Lower leg skin (tissue), 4 donors: ENCODE results near the gene TM2D1. TPM values are rescaled to one million over a fixed set of nuclear protein-coding genes. Genes with fewer than 3 reads are reported as not detected.
"Not testable (repeated sequence)": the region's sequence is repeated elsewhere in the genome, so short reads cannot be mapped to it uniquely, and the experiment has no call there.

Experiments
- DNase-seq, 2 donors: peaks; one replicate each; pipeline ENCODE4 v3.0.0-alpha.2; 2019; ENCODE audit warnings: low spot score in 2 of 2
- H3K4me3 ChIP-seq: fragments of 200-600 bp; sonication (generic); 2 replicates; pipeline ENCODE4 v1.5.1; 2017; ENCODE audit warnings: mild to moderate bottlenecking, low read depth; ENCODE audit not compliant: poor library complexity, severe bottlenecking
- POLR2A ChIP-seq, 2 donors: fragments of 450-650 bp; IDR thresholded peaks; one replicate each; pipeline ENCODE4 v1.6.1; 2016 to 2017; ENCODE audit warnings: antibody characterized with exemption in 2 of 2, mild to moderate bottlenecking in 1 of 2, moderate library complexity in 1 of 2
- WGBS, 2 donors: methylation state at CpG; one replicate each; pipeline ENCODE4 v1.1.5; 2018; 5-methylcytosine and 5-hydroxymethylcytosine counted together
- intact Hi-C: fragments of 100-400 bp; cut with DNase I; formaldehyde crosslinking; loops from one replicate; pipeline ENCODE4 v1.15.0; 2023; ENCODE audit warnings: low total_unique reads
- total RNA-seq, 4 donors: library from RNA; depleted of rRNA; stranded (reverse); fragments of >200 nt; gene quantifications; one replicate each; pipeline ENCODE4 v1.1.0, GENCODE V29; 2016
- TF ChIP-seq, protein P1 (sequence below), 3 donors: fragments of 450-650 bp; IDR thresholded peaks; one replicate each; pipeline ENCODE4 v1.5.1; 2016; ENCODE audit warnings: antibody characterized with exemption in 3 of 3, mild to moderate bottlenecking in 3 of 3, moderate library complexity in 2 of 3

TM2D1 gene
- total RNA-seq, 4 donors from 2014 or later, result 44.7 to 55.5 (median 50.0) TPM

DNA sequence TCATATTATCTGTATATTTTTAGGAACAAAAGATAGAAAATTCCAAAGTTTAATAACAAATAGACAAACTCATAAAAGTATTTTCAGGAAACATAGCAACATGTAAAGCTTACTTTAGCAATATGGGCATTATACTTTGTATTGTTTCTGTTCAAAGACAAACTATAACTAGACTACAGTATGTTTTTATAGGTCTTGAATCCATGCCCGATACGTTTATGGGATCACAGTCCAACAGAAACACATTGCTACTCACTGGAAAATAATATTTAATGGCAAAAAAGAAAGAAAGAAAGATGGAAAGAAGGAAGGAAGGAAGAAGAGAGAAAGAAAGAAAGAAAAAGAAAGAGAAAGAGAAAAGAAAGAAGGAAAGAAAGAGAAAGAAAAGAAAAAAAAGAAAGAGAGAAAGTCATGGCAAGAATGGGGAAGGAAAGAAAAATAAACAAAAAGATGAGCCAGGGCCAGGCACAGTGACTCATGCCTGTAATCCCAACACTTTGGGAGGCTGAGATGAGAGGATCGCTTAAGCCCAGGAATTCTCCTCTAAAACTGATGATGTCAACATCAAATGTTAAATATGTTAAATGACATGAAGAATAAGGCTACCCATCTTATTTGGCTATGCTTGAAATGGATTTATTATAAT lies 32.7 kb downstream of the TM2D1 start:
- 48 to 52% methylated on average over 3 of the region's 3 CpGs for WGBS, 2 donors
- no peak for DNase-seq
- intact Hi-C loops, result no loop called here
- TF ChIP-seq, protein P1, sequence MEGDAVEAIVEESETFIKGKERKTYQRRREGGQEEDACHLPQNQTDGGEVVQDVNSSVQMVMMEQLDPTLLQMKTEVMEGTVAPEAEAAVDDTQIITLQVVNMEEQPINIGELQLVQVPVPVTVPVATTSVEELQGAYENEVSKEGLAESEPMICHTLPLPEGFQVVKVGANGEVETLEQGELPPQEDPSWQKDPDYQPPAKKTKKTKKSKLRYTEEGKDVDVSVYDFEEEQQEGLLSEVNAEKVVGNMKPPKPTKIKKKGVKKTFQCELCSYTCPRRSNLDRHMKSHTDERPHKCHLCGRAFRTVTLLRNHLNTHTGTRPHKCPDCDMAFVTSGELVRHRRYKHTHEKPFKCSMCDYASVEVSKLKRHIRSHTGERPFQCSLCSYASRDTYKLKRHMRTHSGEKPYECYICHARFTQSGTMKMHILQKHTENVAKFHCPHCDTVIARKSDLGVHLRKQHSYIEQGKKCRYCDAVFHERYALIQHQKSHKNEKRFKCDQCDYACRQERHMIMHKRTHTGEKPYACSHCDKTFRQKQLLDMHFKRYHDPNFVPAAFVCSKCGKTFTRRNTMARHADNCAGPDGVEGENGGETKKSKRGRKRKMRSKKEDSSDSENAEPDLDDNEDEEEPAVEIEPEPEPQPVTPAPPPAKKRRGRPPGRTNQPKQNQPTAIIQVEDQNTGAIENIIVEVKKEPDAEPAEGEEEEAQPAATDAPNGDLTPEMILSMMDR (IDR thresholded peaks at IDR 0.05), result no peak
- TF ChIP-seq POLR2A (IDR thresholded peaks at IDR 0.05), result no peak
- H3K4me3 ChIP-seq, result no peak overlapping the region

DNA sequence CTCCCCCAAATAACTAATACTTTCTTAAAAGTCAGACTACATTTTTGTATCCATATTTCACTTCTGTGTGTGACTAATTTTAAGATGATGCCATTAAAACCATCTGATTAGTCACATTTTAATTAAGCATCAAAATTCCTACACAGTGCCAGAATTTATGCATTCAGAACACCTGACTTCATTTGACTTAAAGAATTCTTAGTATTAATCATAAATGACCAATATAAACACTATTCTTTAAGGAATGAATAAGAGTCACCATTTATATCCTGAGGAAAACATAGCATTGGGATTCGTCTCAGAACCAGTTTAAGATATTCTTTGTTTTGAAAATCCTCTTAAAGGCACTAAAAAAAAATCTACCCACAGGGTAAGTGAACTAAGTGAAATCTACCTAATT lies 37.0 kb downstream of the TM2D1 start:
- DNase-seq, result no peak
- TF ChIP-seq POLR2A (IDR thresholded peaks at IDR 0.05), result no peak
- TF ChIP-seq, protein P1 (IDR thresholded peaks at IDR 0.05), result no peak
- WGBS, 2 donors, result 69 to 79% methylated on average over 1 of the region's 1 CpG
- H3K4me3 ChIP-seq, result no peak overlapping the region
- intact Hi-C loops, result no loop called here

DNA sequence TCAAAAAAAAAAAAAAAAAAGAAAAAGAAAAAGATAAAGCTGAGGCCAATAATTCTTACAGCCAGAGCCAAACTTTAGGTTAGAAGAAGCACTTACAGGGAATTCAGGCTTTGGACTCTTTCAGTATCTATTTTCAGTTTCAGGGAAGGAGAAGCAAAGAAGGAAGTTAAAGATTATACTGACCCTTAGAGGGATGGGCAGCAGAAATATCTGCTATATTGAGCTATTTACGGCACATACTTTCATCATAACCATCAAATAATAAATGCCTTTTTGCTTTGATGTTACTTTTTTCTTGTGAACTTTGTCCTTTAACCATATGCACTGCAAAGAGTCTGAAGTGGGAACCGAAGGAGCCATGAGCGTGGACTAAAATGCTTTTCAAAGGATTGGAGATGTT lies 42.0 kb downstream of the TM2D1 start:
- no peak for DNase-seq
- intact Hi-C loops, result no loop called here
- no peak overlapping the region for H3K4me3 ChIP-seq
- WGBS, 2 donors, result 82% methylated on average over 3 of the region's 3 CpGs
- no peak for TF ChIP-seq POLR2A (IDR thresholded peaks at IDR 0.05)
- TF ChIP-seq, protein P1 (IDR thresholded peaks at IDR 0.05), result no peak

DNA sequence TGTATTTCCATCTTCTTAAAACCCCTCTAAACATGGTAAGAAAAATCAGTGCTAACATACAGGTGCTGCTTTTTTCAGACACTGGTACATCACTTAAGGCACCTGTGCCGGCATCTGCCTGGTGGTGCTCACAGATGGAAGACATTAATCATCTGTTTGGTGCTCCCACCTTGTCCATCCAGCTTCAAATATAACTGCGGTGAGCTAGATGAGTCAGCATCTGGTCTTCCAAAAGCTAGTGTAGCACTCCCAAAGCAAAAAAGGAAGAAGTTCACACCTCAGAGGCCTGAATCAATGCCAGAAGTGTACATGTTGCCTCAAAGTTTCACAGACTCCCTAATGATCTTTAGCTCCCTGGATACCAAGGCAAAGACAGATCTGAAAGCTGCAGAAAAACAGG lies 44.4 kb downstream of the TM2D1 start:
- no peak for TF ChIP-seq POLR2A (IDR thresholded peaks at IDR 0.05)
- TF ChIP-seq, protein P1 (IDR thresholded peaks at IDR 0.05), result no peak
- no peak overlapping the region for H3K4me3 ChIP-seq
- DNase-seq, result no peak
- 45 to 69% methylated on average over 2 of the region's 2 CpGs for WGBS, 2 donors
- intact Hi-C loops, result no loop called here

DNA sequence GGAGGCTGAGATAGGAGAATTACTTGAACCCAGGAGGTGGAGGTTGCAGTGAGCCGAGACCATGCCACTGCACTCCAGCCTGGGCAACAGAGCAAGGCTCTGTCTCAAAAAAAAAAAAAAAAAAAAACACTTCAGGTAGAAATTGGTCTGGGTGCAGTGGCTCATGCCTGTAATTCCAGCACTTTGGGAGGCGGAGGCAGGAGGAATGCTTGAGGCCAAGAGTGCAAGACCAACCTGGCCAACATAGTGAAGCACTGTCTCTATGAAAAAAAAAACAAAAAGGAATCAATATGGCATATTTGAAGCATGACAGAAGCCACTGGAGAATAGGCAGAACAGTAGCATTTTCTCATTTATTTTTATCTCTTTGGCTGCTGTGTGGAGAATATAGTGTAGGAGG lies 48.1 kb downstream of the TM2D1 start:
- H3K4me3 ChIP-seq, intact Hi-C loops, DNase-seq: not testable (repeated sequence)
- 94 to 100% methylated on average over 2 of the region's 2 CpGs for WGBS, 2 donors

DNA sequence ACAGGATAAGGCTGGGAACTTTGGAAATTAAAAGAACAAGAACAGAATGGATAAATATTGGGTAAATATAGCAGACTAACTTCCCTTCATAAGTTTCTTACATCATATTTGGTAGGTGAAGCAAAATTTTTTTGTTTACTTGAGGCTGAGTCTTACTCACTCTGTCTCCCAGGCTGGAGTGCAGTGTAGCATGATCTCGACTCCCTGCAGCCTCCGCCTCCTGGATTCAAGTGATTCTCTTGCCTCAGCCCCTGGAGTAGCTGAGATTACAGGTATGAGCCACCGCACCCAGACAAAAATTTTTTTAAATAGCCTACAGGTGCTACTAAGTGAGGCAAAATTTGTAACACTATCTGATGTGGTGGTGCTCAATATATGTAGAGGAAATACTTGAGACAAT lies 50.7 kb downstream of the TM2D1 start:
- intact Hi-C loops, result no loop called here
- TF ChIP-seq POLR2A (IDR thresholded peaks at IDR 0.05), result no peak
- TF ChIP-seq, protein P1 (IDR thresholded peaks at IDR 0.05), result no peak
- DNase-seq, result no peak
- no peak overlapping the region for H3K4me3 ChIP-seq
- WGBS, 2 donors, result 81 to 83% methylated on average over 3 of the region's 3 CpGs
